H9 (cell line): Measurements from ENCODE around the gene FADS3. TPM values are rescaled to one million over a fixed set of nuclear protein-coding genes. Genes with fewer than 3 reads are reported as not detected.

Experiments used
- DNase-seq: peaks from one replicate; pipeline ENCODE4 v3.0.0-alpha.2; 2017
- H2AFZ ChIP-seq: one replicate; pipeline ENCODE4 v1.6.1; 2013; ENCODE audit warnings: mild to moderate bottlenecking, low read length, control low read depth, moderate library complexity
- H2AK5ac ChIP-seq: 2 replicates; pipeline ENCODE4 v1.6.1; 2013; ENCODE audit warnings: low read length, control low read depth, mixed read lengths; ENCODE audit not compliant: insufficient read length
- H2BK120ac ChIP-seq: one replicate; pipeline ENCODE4 v1.6.1; 2013; ENCODE audit warnings: low read depth, mild to moderate bottlenecking, low read length, control low read depth, inconsistent platforms; ENCODE audit not compliant: poor library complexity, severe bottlenecking
- H2BK12ac ChIP-seq: 2 replicates; pipeline ENCODE4 v1.6.1; 2013; ENCODE audit warnings: low read length, control low read depth, mixed read lengths, low read depth; ENCODE audit not compliant: insufficient read length
- H2BK15ac ChIP-seq: 2 replicates; pipeline ENCODE4 v1.6.1; 2013; ENCODE audit warnings: low read depth, low read length, control low read depth
- H2BK20ac ChIP-seq: one replicate; pipeline ENCODE4 v1.6.1; 2013; ENCODE audit warnings: low read depth, mild to moderate bottlenecking, low read length, control low read depth, inconsistent platforms; ENCODE audit not compliant: poor library complexity, severe bottlenecking
- H2BK5ac ChIP-seq: 2 replicates; pipeline ENCODE4 v1.6.1; 2013; ENCODE audit warnings: low read length, control low read depth, mixed read lengths; ENCODE audit not compliant: insufficient read length
- H3K14ac ChIP-seq: 2 replicates; pipeline ENCODE4 v1.6.1; 2013; ENCODE audit warnings: low read length, control low read depth; ENCODE audit not compliant: insufficient read depth
- H3K18ac ChIP-seq: 2 replicates; pipeline ENCODE4 v1.6.1; 2013; ENCODE audit warnings: low read depth, mild to moderate bottlenecking, mixed read lengths, low read length, control low read depth; ENCODE audit not compliant: insufficient read length
- H3K23ac ChIP-seq: 2 replicates; pipeline ENCODE4 v1.6.1; 2013; ENCODE audit warnings: low read length, control low read depth, mixed read lengths, low read depth; ENCODE audit not compliant: insufficient read length
- H3K23me2 ChIP-seq: 2 replicates; pipeline ENCODE4 v1.6.1; 2013; ENCODE audit warnings: low read depth, mild to moderate bottlenecking, mixed read lengths, low read length, control low read depth; ENCODE audit not compliant: insufficient read length, poor library complexity, severe bottlenecking
- H3K27ac ChIP-seq: 2 replicates; pipeline ENCODE4 v1.5.1; 2013; ENCODE audit warnings: low read length, control low read depth, mixed read lengths, low read depth; ENCODE audit not compliant: insufficient read length
- H3K27me3 ChIP-seq: 2 replicates; pipeline ENCODE4 v1.6.1; 2013; ENCODE audit warnings: low read length, control low read depth, inconsistent platforms; ENCODE audit not compliant: insufficient read depth
- H3K4ac ChIP-seq: 2 replicates; pipeline ENCODE4 v1.6.1; 2013; ENCODE audit warnings: low read depth, mild to moderate bottlenecking, control low read depth, inconsistent platforms, low read length, moderate library complexity
- H3K4me1 ChIP-seq: 2 replicates; pipeline ENCODE4 v1.6.1; 2013; ENCODE audit warnings: low read length, control low read depth, inconsistent platforms; ENCODE audit not compliant: insufficient read depth
- H3K4me2 ChIP-seq: 2 replicates; pipeline ENCODE4 v1.6.1; 2013; ENCODE audit warnings: low read length, control low read depth, mixed read lengths; ENCODE audit not compliant: insufficient read length, insufficient read depth
- H3K56ac ChIP-seq: 2 replicates; pipeline ENCODE4 v1.6.1; 2013; ENCODE audit warnings: low read depth, mild to moderate bottlenecking, mixed read lengths, low read length, control low read depth; ENCODE audit not compliant: insufficient read length
- H3K79me1 ChIP-seq: 2 replicates; pipeline ENCODE4 v1.6.1; 2013; ENCODE audit warnings: low read depth, mild to moderate bottlenecking, moderate library complexity, low read length, control low read depth, inconsistent platforms; ENCODE audit not compliant: insufficient read depth, poor library complexity, severe bottlenecking
- H3K79me2 ChIP-seq: 2 replicates; pipeline ENCODE4 v1.6.1; 2013; ENCODE audit warnings: low read length, control low read depth, inconsistent platforms; ENCODE audit not compliant: insufficient read depth
- H3K9ac ChIP-seq: 2 replicates; pipeline ENCODE4 v1.6.1; 2013; ENCODE audit warnings: low read length, control low read depth, mixed read lengths; ENCODE audit not compliant: insufficient read length; ENCODE audit errors: extremely low read depth
- H3K9me3 ChIP-seq: one replicate; pipeline ENCODE4 v1.6.1; 2013; ENCODE audit warnings: low read depth, low read length, inconsistent platforms; ENCODE audit not compliant: control insufficient read depth
- H3T11ph ChIP-seq: one replicate; pipeline ENCODE4 v1.6.1; 2013; ENCODE audit warnings: mild to moderate bottlenecking, low read length, control low read depth, inconsistent platforms
- H4K20me1 ChIP-seq: one replicate; pipeline ENCODE4 v1.6.1; 2013; ENCODE audit not compliant: control insufficient read depth, insufficient read length, insufficient read depth
- H4K5ac ChIP-seq: 2 replicates; pipeline ENCODE4 v1.6.1; 2013; ENCODE audit warnings: low read depth, mild to moderate bottlenecking, mixed read lengths, low read length, control low read depth; ENCODE audit not compliant: insufficient read length
- H4K8ac ChIP-seq: replicated peaks from 2 replicates; pipeline ENCODE4 v1.6.1; 2013; ENCODE audit warnings: low read length, control low read depth, mixed read lengths, low read depth; ENCODE audit not compliant: insufficient read length
- H4K91ac ChIP-seq: 2 replicates; pipeline ENCODE4 v1.6.1; 2013; ENCODE audit warnings: low read depth, mild to moderate bottlenecking, moderate library complexity, mixed read lengths, low read length, control low read depth; ENCODE audit not compliant: insufficient read length
- H3K27ac Mint-ChIP-seq, 3 experiments: 2 replicates in 2 of 3; 3 replicates in 1 of 3; pipeline ENCODE4 v1.8.0; 2020 to 2021; ENCODE audit warnings: mixed read lengths in 3 of 3, mild to moderate bottlenecking in 1 of 3, moderate library complexity in 1 of 3
- H3K27me3 Mint-ChIP-seq: 2 replicates; pipeline ENCODE4 v1.8.0; 2021; ENCODE audit warnings: low read depth, mild to moderate bottlenecking, moderate library complexity, mixed read lengths
- H3K36me3 Mint-ChIP-seq, 3 experiments: 2 replicates in 2 of 3; 3 replicates in 1 of 3; pipeline ENCODE4 v1.8.0; 2020 to 2021; ENCODE audit warnings: low read depth in 3 of 3, mixed read lengths in 3 of 3; ENCODE audit not compliant: insufficient read depth in 1 of 3
- H3K4me1 Mint-ChIP-seq, 2 experiments: 2 replicates each; pipeline ENCODE4 v1.8.0; 2020; ENCODE audit warnings: mixed read lengths in 2 of 2
- H3K4me3 Mint-ChIP-seq, 2 experiments: 2 replicates in 1 of 2; 3 replicates in 1 of 2; pipeline ENCODE4 v1.8.0; 2020 to 2021; ENCODE audit warnings: mild to moderate bottlenecking in 2 of 2, mixed read lengths in 2 of 2, moderate library complexity in 1 of 2
- H3K9me3 Mint-ChIP-seq, 2 experiments: 2 replicates in 1 of 2; 3 replicates in 1 of 2; pipeline ENCODE4 v1.8.0; 2020; ENCODE audit warnings: mild to moderate bottlenecking in 2 of 2, mixed read lengths in 2 of 2, moderate library complexity in 1 of 2
- WGBS: extraction: QIAGEN DNeasy Blood & Tissue Kit; methylation state at CpG from one replicate; pipeline ENCODE4 v1.1.7; 2013; ENCODE audit warnings: missing lambda C conversion rate, low lambda C conversion rate, mixed read lengths; ENCODE audit not compliant: insufficient read length; ENCODE audit errors: extremely low coverage; 5-methylcytosine and 5-hydroxymethylcytosine counted together
- total RNA-seq: library from RNA; stranded (reverse); gene quantifications from 2 replicates; pipeline ENCODE4 v1.2.1, GENCODE V29; 2021
- TF ChIP-seq, protein P1 (sequence below): fragments of 200-600 bp; sonication (generic); conservative IDR thresholded peaks from 3 replicates; pipeline ENCODE4 v1.8.0; 2021; ENCODE audit warnings: antibody characterized with exemption, mild to moderate bottlenecking

Gene FADS3
- total RNA-seq, 1 experiment from 2014 or later = 34.9 TPM

DNA sequence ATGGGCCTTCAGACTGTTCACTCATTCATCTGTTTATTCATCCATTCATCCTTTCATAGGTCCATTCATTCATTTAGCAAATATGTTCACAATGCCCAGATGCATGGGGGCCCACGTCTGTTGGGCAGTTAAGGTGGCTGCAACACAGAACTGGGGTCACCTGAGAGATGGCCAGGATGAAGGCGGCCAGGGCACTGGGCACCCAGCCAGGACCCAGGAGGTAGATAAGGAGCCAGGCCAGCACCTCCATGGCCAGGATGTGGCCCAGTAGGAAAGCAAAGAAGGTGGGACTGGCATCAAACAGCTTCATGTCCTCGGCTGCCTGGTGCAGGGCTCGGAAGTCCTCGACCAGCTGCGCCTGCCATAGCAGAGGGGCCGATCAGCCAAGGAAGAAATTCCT is 12.2 kb downstream of the FADS3 start:
- no peaks in the 10 kb centered on the region for H4K20me1 ChIP-seq
- no peaks in the 10 kb centered on the region for H3K27me3 ChIP-seq
- Mint-ChIP-seq H3K9me3 (no peaks in the 10 kb centered on the region), H3K4me1 (peaks cover 30 to 34% of the 10 kb centered on the region in 2 experiments), H3K4me3 (no peak overlapping the region), H3K27me3 (peaks cover 1% of the 10 kb centered on the region; the same call in 1 of the 2 replicates), H3K36me3 (peaks cover 0 to 3% (median 0%) of the 10 kb centered on the region in 3 experiments; a peak in 2 of 7 replicates), H3K27ac (no peak overlapping the region)
- H2BK12ac ChIP-seq = no peak overlapping the region
- H3K27ac ChIP-seq = no peak overlapping the region
- H3K4me2 ChIP-seq = no peak overlapping the region
- no peak overlapping the region for H3K14ac ChIP-seq
- TF ChIP-seq, protein P1, sequence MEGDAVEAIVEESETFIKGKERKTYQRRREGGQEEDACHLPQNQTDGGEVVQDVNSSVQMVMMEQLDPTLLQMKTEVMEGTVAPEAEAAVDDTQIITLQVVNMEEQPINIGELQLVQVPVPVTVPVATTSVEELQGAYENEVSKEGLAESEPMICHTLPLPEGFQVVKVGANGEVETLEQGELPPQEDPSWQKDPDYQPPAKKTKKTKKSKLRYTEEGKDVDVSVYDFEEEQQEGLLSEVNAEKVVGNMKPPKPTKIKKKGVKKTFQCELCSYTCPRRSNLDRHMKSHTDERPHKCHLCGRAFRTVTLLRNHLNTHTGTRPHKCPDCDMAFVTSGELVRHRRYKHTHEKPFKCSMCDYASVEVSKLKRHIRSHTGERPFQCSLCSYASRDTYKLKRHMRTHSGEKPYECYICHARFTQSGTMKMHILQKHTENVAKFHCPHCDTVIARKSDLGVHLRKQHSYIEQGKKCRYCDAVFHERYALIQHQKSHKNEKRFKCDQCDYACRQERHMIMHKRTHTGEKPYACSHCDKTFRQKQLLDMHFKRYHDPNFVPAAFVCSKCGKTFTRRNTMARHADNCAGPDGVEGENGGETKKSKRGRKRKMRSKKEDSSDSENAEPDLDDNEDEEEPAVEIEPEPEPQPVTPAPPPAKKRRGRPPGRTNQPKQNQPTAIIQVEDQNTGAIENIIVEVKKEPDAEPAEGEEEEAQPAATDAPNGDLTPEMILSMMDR = no peak
- no peak overlapping the region for H3K9ac ChIP-seq
- H2BK20ac ChIP-seq = no peak overlapping the region
- H3T11ph ChIP-seq = no peak overlapping the region
- no CpG with 5 or more reads among the region's 7 CpGs for WGBS
- H4K5ac ChIP-seq = no peak overlapping the region
- H3K79me2 ChIP-seq = no peaks in the 10 kb centered on the region
- no peak overlapping the region for H3K23ac ChIP-seq
- no peak overlapping the region for H2BK120ac ChIP-seq
- peaks cover 7% of the 10 kb centered on the region; the same call in 1 of the 2 replicates for H3K4me1 ChIP-seq
- H3K23me2 ChIP-seq = peaks cover 2% of the 10 kb centered on the region
- no peak overlapping the region for H2BK15ac ChIP-seq
- no peak overlapping the region for H4K91ac ChIP-seq
- DNase-seq = no peak
- H3K56ac ChIP-seq = no peak overlapping the region
- no peak overlapping the region for H3K4ac ChIP-seq
- H3K9me3 ChIP-seq = no peaks in the 10 kb centered on the region
- no peaks in the 10 kb centered on the region for H3K79me1 ChIP-seq
- H2AK5ac ChIP-seq = no peak overlapping the region
- H2AFZ ChIP-seq = no peak overlapping the region
- no peak overlapping the region for H4K8ac ChIP-seq
- H3K18ac ChIP-seq = no peak overlapping the region
- H2BK5ac ChIP-seq = no peak overlapping the region
